ENCODE data around the gene C9orf57.
"Not testable (repeated sequence)": the region's sequence is repeated elsewhere in the genome, so short reads cannot be mapped to it uniquely, and the experiment has no call there.

The C9orf57 gene

DNA sequence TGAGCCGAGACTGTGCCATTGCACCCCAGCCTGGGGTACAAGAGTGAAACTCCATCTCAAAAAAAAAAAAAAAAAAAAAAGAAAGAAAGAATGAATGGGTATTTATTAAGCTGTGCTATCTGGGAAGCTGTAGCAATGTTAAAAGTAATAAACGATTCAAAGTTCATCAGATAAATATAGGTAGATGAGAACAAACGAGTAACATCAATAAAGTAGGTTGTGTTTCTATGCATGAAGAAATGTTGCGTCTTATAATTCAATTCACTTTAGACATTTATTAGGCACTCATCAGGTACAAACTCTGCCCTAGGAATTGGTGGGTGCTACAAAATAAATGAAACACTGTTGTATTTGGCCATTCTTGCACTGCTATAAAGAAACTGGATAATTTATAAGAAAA lies 36.8 kb downstream of the C9orf57 start:
- no peak for DNase-seq (ENCODE audit: low spot score)

GRCh38 chr9:72022841-72023240 lies 37.6 kb downstream of the C9orf57 start:
- no peak for DNase-seq (ENCODE audit: low spot score)

GRCh38 chr9:72013292-72013760 lies 47.1 kb downstream of the C9orf57 start:
- DNase-seq (ENCODE audit: low spot score): no peak

GRCh38 chr9:72012646-72013045 lies 47.8 kb downstream of the C9orf57 start:
- DNase-seq (ENCODE audit: low spot score): no peak

- DNase-seq (ENCODE audit: low spot score): not testable (repeated sequence)
Measured at GRCh38 chr9:72007726-72008125, 52.7 kb downstream of the C9orf57 start.

- no peak for DNase-seq (ENCODE audit: low spot score)
Measured at GRCh38 chr9:72006501-72006900, 53.9 kb downstream of the C9orf57 start.

DNA sequence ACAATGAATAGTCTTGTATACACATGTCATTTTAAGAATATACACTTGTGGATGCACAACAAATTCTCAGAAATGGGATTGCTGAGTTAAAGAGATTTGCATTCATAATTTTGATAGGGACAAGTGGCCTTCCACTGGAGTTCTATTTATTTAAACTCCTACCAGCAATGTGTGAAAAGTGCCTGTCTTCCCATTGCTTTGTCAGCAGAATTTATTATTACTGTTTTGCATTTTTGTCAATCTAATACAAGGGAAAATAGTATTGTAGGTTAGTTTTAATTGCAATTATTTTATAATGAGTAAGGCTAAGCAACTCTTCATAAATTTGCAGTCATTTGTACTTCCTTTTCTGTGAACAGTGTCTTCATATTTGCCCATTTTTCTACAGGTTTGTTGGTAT lies 55.0 kb downstream of the C9orf57 start:
- DNase-seq (ENCODE audit: low spot score): no peak

Data from activated CD4-positive, alpha-beta T cell treated with anti-CD3 and anti-CD28 coated beads, Interleukin-2, Interleukin-4, amounts not matched to agents 100 ng/mL and 50 ng/mL, durations not matched to agents 16 hours and 8 hours (primary cell).